ENCODE results near the gene TENT5D.

GRCh38 chrX:80430826-80431504 lies 10.7 kb downstream of the TENT5D start:
- TF ChIP-seq POLR2AphosphoS5 (IDR thresholded peaks at IDR 0.05; ENCODE audit: borderline replicate concordance, low read depth, low read length) (no peak), EZH2 (IDR thresholded peaks at IDR 0.05) (no peak), FOXP2 (optimal IDR thresholded peaks at IDR 0.05; ENCODE audit: control extremely low read depth, extremely low read length, insufficient read depth) (no peak)
